D721Med (cell line): ENCODE data around the gene TCERG1.

Source experiments
- DNase-seq: peaks from one replicate; pipeline ENCODE4 v3.0.0; 2011; ENCODE audit warnings: low spot score; ENCODE audit not compliant: insufficient read length
- FAIRE-seq: peaks from 2 replicates; lab custom pipeline; 2011; peaks lifted over from hg19 to GRCh38; lab: Jason Lieb, UNC
- TF ChIP-seq, protein P1 (sequence below): IDR thresholded peaks from 2 replicates; pipeline ENCODE4 v1.5.1; 2012; ENCODE audit warnings: mild to moderate bottlenecking, control low read depth; ENCODE audit not compliant: insufficient read depth; ENCODE audit errors: missing control alignments

The TCERG1 gene

DNA sequence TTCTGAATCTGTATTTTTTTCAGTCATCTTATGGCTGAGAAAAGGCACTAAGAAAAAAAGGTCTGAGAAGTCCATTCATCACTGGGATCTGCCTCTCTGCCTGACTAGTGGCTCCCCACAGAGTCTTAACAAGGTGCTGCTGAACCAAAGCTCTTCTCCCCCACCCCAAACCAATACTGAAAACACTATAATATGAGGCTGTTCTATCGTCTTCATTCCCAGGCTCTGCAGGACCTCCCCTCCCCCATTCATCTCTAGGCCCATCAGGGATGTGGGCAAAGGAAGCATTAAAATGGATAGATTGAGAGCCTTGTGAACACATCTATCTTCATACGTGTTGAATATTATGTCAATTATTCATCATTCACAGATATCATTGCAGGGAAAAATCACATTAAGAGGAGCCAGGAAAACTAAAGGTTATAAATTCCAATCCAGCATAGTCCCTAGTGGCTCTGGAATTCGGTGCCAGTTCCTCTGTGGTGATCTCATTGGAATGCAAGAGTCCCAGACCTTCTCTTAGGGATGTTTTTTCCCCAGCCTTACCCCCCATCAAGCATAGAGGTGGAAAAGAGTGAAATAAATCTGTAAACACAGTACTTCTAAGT, 113.2 kb downstream of the TCERG1 start:
- TF ChIP-seq, protein P1, sequence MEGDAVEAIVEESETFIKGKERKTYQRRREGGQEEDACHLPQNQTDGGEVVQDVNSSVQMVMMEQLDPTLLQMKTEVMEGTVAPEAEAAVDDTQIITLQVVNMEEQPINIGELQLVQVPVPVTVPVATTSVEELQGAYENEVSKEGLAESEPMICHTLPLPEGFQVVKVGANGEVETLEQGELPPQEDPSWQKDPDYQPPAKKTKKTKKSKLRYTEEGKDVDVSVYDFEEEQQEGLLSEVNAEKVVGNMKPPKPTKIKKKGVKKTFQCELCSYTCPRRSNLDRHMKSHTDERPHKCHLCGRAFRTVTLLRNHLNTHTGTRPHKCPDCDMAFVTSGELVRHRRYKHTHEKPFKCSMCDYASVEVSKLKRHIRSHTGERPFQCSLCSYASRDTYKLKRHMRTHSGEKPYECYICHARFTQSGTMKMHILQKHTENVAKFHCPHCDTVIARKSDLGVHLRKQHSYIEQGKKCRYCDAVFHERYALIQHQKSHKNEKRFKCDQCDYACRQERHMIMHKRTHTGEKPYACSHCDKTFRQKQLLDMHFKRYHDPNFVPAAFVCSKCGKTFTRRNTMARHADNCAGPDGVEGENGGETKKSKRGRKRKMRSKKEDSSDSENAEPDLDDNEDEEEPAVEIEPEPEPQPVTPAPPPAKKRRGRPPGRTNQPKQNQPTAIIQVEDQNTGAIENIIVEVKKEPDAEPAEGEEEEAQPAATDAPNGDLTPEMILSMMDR = no peak
- FAIRE-seq = no peak
- DNase-seq = no peak
